HepG2 (cell line): Measurements from ENCODE around the gene BEST2. TPM values are rescaled to one million over a fixed set of nuclear protein-coding genes. Genes with fewer than 3 reads are reported as not detected.

ENCODE experiments used
- MNT ChIP-seq: fragments of 450-650 bp; IDR thresholded peaks from 2 replicates; pipeline ENCODE4 v1.6.1; 2016
- SMARCE1 ChIP-seq: fragments of 450-650 bp; IDR thresholded peaks from 2 replicates; pipeline ENCODE4 v1.6.1; 2017; ENCODE audit warnings: borderline replicate concordance
- USF2 ChIP-seq, 2 experiments: sonication (generic) in 1 of 2; formaldehyde crosslinking in 1 of 2; IDR thresholded peaks; 2 replicates each; pipeline versions ENCODE4 v1.5.1 to v1.6.1; 2011 to 2020; ENCODE audit warnings: borderline replicate concordance in 1 of 2, low read depth in 1 of 2, low read length in 1 of 2, mild to moderate bottlenecking in 1 of 2, missing genetic modification reagents in 1 of 2, moderate library complexity in 1 of 2
- ZBTB43 ChIP-seq: sonication (generic); formaldehyde crosslinking; conservative IDR thresholded peaks from 2 replicates; pipeline ENCODE4 v1.4.0; 2020; ENCODE audit warnings: missing genetic modification reagents
- ZNF337 ChIP-seq: sonication (generic); formaldehyde crosslinking; IDR thresholded peaks from 2 replicates; pipeline ENCODE4 v1.5.1; 2020; ENCODE audit warnings: missing genetic modification reagents, low read depth, mild to moderate bottlenecking, borderline replicate concordance
- ZNF446 ChIP-seq: sonication (generic); formaldehyde crosslinking; IDR thresholded peaks from 2 replicates; pipeline ENCODE4 v1.5.0; 2020; ENCODE audit warnings: mild to moderate bottlenecking, missing genetic modification reagents
- ZNF782 ChIP-seq: sonication (generic); formaldehyde crosslinking; IDR thresholded peaks from 2 replicates; pipeline ENCODE4 v1.4.0; 2020; ENCODE audit warnings: missing genetic modification reagents, mild to moderate bottlenecking, borderline replicate concordance
- polyA plus RNA-seq, 8 experiments: library from polyadenylated mRNA; depleted of rRNA in 3 of 8; stranded (reverse) in 7 of 8; unstranded in 1 of 8; fragments of >200 nt; fragmentation: Illumina TruSeq in 4 of 8; extraction: Trizol in 4 of 8; gene quantifications; 2 replicates each; pipeline versions ENCODE4 v1.2.1 to v1.2.3, GENCODE V29; 2011 to 2016; ENCODE audit warnings: low read depth in 4 of 8, missing spikeins in 1 of 8, mixed read lengths in 1 of 8; ENCODE audit not compliant: insufficient read depth in 1 of 8
- total RNA-seq, 5 experiments: library from RNA; depleted of rRNA; stranded (reverse); fragments of >200 nt; fragmentation: Illumina TruSeq; extraction: Trizol; gene quantifications; 2 replicates each; pipeline ENCODE4 v1.2.3, GENCODE V29; 2016; ENCODE audit warnings: low read depth in 1 of 5
- TF ChIP-seq, protein P1 (sequence below): sonication (generic); formaldehyde crosslinking; IDR thresholded peaks from 2 replicates; pipeline ENCODE4 v1.4.0; 2020; ENCODE audit warnings: missing genetic modification reagents

BEST2 gene
- total and polyA plus RNA-seq, 2 of the 13 experiments (the other 11 are each of a cell fraction or from before 2014, with no cell fraction given), result not detected

- TF ChIP-seq MNT, result no peak
- no peak for TF ChIP-seq ZNF337
- no peak for TF ChIP-seq USF2 (IDR thresholded peaks at IDR 0.05; ENCODE audit: low read depth, low read length)
- no peak for TF ChIP-seq USF2 (CRISPR knock-in tag; IDR thresholded peaks at IDR 0.05; ENCODE audit: borderline replicate concordance)
- TF ChIP-seq, protein P1, sequence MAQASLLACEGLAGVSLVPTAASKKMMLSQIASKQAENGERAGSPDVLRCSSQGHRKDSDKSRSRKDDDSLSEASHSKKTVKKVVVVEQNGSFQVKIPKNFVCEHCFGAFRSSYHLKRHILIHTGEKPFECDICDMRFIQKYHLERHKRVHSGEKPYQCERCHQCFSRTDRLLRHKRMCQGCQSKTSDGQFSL (CRISPR knock-in tag), result no peak
- TF ChIP-seq ZNF782 (CRISPR knock-in tag), result no peak
- no peak for TF ChIP-seq ZBTB43 (CRISPR knock-in tag)
- no peak for TF ChIP-seq ZNF446
- no peak for TF ChIP-seq SMARCE1
Observed at GRCh38 chr19:12754465-12755196, 3.0 kb downstream of the BEST2 start (continued).
